Stimulated activated CD8-positive, alpha-beta memory T cell treated with anti-CD3 and anti-CD28 coated beads, Interleukin-4, amount 100 ng/mL, for 1 hour (primary cell): Measurements from ENCODE around the gene GABRB1.

Experiments
- DNase-seq, 2 donors: peaks; one replicate each; pipeline ENCODE4 v3.0.0-alpha.2; 2020; ENCODE audit warnings: low read depth in 2 of 2, low spot score in 1 of 2

GABRB1 gene

GRCh38 chr4:47465004-47465403 lies 433.6 kb downstream of the GABRB1 start:
- DNase-seq, result no peak

- no peak for DNase-seq
These were observed 434.9 kb downstream of the GABRB1 start for GRCh38 chr4:47466056-47466785.

GRCh38 chr4:47468706-47469365 lies 437.5 kb downstream of the GABRB1 start:
- DNase-seq, result no peak

GRCh38 chr4:47469951-47470350 lies 438.6 kb downstream of the GABRB1 start:
- no peak for DNase-seq

GRCh38 chr4:47471064-47471463 lies 439.7 kb downstream of the GABRB1 start:
- no peak for DNase-seq

GRCh38 chr4:47471591-47471990 lies 440.2 kb downstream of the GABRB1 start:
- DNase-seq, result no peak

- no peak for DNase-seq
These were observed 441.9 kb downstream of the GABRB1 start for GRCh38 chr4:47473141-47473750.

GRCh38 chr4:47474799-47475198 lies 443.4 kb downstream of the GABRB1 start:
- no peak for DNase-seq

GRCh38 chr4:47475411-47475810 lies 444.0 kb downstream of the GABRB1 start:
- no peak for DNase-seq
